Stimulated activated CD4-positive, alpha-beta T cell treated with anti-CD3 and anti-CD28 coated beads, Interleukin-12 subunit alpha, Interleukin-12 subunit beta, amount 100 ng/mL, for 4 hours (primary cell): ENCODE measurements around the gene UROC1.

Experiments used
- DNase-seq: peaks from one replicate; pipeline ENCODE4 v3.0.0-alpha.2; 2020

UROC1 gene

GRCh38 chr3:126516152-126516935 is 1.2 kb downstream of the UROC1 start:
- DNase-seq: no peak

DNA sequence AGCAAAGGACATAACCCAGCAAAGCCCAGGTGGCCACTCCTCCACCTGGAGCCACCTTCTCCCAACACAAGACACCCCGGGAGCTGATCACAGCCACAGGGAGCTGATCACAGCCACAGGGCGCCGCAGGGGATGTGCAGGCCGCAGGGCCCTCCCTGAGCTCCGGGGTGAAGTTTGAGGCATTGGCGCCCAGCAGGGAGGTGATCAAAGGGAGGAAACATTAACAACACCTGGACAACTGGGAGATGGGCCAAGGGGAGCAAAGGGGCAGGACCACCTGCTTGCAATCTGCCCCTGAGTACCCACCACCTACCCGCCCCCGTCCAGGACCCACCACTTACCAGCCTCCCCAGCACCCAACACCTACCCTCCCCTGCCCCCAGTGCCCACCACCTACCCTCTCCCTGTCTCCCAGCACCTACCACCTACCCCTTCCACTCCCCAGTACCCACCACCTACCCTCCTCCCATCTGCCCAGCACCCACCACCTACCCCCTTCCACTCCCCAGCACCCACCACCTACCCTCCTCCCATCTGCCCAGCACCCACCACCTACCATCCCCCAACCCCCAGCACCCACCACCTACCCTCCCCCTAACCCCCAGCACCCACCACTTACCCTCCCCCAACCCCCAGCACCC is 2.4 kb downstream of the UROC1 start:
- DNase-seq: no peak

GRCh38 chr3:126514161-126514560 is 3.4 kb downstream of the UROC1 start:
- DNase-seq: no peak

DNA sequence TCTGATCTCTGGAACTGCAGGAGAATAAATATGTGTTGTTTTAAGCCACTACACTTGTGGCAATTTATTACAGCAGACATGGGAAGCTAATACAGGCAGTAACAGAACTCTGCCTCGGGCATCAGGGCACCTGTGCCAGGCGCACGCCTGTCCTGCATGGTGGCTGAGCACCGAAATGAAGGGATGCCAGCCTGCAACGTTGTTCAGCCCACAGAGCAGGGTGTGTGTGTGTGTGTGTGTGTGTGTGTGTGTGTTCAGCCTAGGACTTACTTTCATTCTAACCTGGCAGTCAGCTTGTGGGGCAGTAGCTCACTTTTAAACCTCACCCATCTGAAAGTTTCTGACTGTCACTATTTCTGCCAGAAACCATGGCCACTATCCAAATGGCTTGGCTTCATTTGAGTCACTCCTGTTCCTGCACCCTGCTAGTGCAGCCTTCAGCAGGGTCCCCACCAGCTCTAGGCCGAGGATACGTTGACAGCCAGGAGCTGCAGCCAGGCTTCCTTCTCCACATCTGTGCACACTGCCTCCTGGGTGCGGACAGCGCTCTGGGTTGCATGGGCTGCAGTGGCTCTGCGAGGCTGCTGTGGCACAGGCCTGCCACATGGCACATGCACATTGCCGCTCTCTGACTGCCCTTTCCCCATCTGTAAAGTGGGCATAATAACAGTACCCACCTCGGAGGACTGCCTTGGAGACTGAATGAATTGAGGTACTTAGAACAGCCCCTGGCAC is 4.5 kb downstream of the UROC1 start:
- DNase-seq: no peak

- DNase-seq: no peak
These were observed 5.5 kb downstream of the UROC1 start for GRCh38 chr3:126512026-126512425.

DNA sequence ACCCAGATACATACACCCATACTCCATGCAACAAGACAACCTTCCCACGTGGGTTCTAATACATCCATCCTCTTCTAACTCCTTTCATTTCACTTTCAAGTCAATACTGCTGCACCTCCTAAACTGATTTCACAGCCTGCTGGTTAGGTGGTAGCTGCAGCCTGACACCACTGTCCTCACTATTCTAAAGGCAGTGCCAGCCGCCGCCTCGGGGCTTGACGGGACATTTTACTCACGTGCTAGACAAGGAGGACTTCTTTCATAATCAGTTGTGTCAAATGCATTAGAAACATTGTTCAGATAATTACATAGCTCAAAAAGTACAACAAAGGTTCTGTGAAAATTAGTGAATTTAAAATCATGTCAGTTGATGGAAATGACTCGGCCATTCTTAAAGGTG is 6.3 kb downstream of the UROC1 start:
- no peak for DNase-seq

DNA sequence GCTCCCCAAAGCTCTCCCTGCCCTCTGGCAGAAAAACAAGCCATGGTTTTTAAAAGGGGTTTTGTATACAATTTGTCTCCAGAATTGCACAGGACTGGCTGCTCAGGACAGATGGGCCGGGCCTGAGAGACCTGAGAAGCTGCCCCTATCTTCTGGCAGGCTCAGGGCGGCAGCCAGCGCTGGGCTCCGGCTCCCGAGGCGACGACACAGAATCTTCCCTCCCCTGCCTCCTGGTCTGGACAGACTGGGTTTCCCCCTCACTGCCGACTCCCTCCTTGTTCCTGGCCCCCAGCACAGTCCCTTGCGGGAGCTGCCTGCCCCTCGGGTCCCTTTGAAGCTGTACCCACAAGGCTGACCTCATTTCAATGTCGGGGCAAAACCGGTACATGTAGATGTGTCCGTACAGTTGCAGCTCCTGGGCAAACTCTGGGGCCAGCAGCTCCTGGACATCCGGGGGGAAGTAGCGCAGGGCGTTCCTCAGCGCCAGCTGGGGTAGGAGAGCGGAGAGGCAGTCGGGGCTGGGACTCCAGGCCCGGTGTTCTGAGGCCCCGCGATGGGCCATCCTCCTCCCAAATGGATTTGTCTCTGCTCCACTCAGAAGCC is 7.2 kb downstream of the UROC1 start:
- DNase-seq: no peak

GRCh38 chr3:126509597-126510307 is 7.8 kb downstream of the UROC1 start:
- DNase-seq: no peak

GRCh38 chr3:126508564-126508964 is 9.0 kb downstream of the UROC1 start:
- no peak for DNase-seq

DNA sequence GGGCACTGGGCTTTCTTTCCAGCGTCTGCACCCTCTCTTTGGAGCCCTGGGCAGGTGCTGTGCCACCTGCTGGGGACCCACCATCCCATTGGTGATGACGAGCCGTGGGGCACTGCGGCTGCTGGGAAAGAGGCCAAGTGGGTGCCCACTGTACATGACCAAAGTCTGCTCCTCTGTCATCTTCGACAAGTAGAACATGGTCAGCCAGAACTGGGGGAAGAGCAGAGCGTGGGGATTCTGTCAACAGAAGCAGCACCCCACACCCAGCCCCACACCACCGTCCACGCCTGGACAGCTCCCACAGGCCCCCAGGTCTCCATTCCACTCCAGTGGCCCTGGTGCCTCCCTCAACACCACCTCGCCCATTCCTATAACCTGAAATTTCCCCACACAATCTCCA is 9.7 kb downstream of the UROC1 start:
- DNase-seq: no peak

DNA sequence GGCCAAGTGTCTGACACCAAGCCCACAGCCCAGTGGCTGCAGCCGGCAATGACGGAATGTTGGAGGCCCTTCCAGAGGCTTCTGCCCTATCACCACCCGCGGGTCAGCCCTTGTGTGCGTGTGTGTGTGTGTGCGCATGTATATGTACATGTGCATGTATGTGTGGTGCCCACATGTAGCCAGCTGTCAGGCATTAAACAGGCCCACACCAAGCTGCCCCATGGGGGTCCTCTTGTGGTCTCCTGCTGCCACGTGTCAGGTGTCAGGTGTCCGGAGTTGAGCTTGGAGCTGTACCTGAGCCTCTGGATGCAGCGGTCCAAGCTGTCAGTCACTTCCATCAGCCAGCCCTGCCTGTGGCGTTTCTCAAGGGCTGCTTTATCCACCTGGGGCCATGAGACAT is 13.9 kb downstream of the UROC1 start:
- DNase-seq: no peak

DNA sequence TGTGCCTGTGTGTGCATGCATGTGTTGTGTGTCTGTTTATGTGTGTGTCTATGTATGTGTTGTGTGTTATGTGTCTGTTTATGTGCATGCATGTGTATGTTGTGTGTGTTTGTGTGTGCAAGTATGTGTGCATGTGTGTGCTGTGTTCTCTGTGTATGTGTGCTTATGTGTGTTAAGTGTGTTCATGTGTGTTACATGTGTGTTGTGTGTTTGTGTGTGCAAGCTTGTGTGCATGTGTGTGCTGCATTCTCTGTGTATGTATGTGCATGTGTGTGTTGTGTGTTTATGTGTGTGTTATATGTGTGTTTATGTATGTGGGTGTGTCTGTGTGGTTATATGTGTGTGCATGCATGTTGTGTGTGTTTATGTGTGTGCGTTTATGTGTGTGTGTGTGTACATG is 14.9 kb downstream of the UROC1 start:
- no peak for DNase-seq

DNA sequence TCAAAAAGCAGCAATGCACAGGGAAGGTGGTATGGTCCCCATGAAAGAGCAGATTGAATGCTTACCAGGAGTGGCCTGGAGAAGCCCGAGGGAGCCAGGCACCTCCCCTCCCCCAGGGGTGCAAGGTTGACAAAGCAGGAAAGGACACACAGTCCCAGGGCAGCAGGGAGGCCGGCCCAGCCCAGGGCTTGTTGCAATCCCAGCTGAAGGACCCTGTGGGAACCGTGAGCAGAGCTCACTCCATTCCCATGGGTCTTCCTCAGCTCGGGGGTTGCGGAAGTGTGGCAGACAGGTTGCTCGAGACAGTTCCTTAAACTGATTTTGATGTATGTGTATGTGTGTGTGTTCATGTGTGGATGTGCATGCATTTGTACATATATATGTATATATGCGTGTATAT is 15.8 kb downstream of the UROC1 start:
- DNase-seq: no peak

GRCh38 chr3:126501054-126501453 is 16.5 kb downstream of the UROC1 start:
- no peak for DNase-seq

GRCh38 chr3:126500016-126500415 is 17.6 kb downstream of the UROC1 start:
- DNase-seq: no peak

DNA sequence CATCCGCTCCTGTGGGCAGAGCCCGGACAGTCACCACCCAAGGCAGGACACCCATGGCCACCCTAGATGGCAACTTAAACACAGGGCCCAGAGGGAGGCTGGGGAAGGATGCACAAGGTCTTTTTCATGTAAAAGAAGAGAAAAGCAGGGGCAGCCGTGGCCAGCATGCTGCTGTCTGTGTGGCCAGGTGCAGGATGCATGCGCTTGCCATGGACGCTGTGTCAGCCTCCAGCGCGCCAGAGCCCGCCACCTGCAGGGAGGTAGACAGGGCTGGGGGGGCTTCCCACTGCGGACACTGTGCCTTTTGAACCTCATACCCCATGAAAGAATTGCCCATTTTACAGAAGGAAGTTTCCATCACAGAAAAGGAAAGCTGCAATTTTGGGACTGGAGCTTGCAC is 18.2 kb downstream of the UROC1 start:
- no peak for DNase-seq

- DNase-seq: no peak
These were observed 18.6 kb downstream of the UROC1 start for GRCh38 chr3:126498929-126499328.

DNA sequence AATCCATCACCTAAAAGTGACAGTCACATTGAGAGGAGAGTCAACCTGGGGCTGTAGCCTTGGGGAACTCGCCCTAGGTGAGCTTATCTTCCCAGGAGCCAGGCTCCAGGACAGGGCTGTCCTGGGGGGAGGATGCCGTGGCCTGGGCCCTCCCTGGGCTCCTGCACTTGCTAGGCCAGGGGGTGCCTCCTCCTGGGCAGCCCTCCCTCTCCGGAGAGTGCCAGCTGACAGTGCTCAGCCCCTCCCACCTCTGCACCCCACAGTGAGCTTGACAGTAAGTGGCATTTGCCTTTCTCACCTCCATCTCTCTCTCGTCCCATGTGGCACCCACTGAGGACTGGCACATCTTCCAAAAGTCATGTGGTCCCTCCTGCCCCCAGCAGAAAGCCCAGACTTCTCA is 19.1 kb downstream of the UROC1 start:
- no peak for DNase-seq

- DNase-seq: no peak
These were observed 19.6 kb downstream of the UROC1 start for GRCh38 chr3:126497956-126498355.

DNA sequence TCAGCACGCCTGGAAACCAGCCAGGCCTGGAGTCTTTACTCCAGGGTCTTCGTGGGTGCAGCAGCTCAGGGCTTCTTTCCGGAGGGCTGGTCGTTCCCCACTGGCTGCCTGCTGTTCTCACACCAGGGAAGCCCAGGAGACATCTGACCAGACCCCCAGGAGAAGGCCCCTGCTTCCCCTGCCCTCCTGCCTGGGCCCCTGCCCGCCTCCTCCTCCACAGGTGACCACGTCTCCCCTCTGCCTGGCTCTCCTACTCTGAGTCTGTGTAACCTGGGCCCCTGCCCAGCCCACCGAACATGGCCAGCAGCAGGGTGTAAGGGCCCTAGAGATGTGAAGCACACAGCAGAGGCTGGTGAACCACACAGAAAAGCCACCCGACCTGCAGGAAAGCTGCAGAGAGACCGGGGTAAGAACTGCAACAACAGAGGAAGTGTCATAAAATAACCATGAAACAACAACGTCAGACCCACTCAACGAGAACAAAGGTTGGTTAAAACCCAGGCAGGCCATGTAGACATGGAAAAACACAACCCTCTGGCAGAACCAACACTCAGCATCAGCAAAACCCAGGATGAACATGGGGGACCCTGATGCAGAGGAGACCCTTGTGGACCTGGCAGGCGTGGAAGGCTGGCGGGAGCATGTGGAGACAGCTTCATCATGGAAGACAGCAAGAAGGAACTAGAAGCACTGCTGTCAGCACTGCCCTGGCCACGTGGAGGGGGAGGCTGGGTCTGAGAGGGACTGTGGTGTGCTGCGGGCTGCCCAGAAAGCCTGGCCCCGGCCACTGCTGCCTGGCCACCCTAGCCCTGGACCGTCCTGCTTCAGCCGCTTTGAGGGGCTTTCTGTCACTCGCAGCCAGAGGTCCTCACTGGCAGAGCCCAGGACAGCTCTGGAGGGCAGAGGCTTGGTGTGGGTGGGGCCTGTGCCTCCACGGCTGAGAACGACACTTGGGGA is 20.4 kb downstream of the UROC1 start:
- DNase-seq: no peak

GRCh38 chr3:126495786-126496185 is 21.8 kb downstream of the UROC1 start:
- no peak for DNase-seq

DNA sequence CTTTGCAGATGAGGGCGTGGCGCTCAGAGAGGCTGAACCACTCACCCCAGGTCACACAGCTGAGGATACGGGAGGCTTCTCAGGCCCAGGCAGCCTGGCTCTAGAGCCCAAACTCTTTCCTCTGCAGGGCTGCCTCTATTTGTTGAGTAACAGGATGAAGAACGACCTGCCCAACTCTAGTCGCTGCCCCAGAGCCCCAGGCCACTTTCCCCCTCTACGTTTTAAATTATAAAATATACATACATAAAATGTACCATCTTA is 22.7 kb downstream of the UROC1 start:
- no peak for DNase-seq
